Stimulated activated CD4-positive, alpha-beta T cell treated with anti-CD3 and anti-CD28 coated beads, TNF-alpha, amount 100 ng/mL, for 48 hours (primary cell): ENCODE results near the gene NRROS.

Source experiments
- DNase-seq, 3 donors: peaks; one replicate each; pipeline ENCODE4 v3.0.0-alpha.2; 2020; ENCODE audit warnings: low read depth in 3 of 3

Gene NRROS

GRCh38 chr3:196684548-196685407 lies 45.3 kb downstream of the NRROS start:
- peak; percentile 32 to 52 (median 41) for DNase-seq

DNA sequence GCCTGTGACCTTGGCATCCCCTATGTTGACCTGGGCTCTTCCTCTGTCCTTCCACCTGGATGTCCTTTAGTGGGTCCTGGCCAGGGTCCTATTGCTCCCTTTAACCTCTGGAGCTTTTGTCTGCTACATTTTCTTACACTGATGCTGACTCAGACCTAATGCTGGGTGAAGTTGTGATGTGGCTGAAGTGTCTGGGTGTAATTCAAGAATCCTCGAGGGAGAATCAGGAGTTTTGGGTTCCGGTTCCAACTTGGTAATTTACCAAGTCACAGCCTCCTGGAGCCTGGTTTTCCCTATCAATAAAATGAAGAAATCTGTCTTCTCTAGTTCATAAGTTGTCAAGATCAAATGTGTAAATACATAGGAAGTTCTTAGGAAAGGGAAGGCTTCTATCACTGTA lies 46.9 kb downstream of the NRROS start:
- DNase-seq: no peak

DNA sequence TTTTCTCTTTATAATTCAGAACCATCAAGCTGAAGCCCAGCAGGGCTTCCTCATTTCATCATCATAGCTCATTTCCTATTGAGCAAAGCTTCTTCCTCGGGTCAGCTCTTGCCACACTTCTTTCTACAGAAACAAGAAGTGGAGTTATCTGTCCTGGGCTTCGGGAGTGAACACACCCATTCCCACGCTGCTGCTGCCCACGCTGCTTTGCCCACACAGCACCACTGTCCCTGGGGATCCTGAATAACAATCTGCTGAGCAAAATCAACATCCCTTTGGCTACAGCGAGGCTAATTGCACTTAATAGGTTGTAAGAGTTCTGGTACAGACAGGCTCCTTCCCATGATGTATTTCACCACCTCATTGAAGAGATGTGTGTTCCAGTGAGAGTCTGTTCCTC lies 48.9 kb downstream of the NRROS start:
- no peak for DNase-seq

DNA sequence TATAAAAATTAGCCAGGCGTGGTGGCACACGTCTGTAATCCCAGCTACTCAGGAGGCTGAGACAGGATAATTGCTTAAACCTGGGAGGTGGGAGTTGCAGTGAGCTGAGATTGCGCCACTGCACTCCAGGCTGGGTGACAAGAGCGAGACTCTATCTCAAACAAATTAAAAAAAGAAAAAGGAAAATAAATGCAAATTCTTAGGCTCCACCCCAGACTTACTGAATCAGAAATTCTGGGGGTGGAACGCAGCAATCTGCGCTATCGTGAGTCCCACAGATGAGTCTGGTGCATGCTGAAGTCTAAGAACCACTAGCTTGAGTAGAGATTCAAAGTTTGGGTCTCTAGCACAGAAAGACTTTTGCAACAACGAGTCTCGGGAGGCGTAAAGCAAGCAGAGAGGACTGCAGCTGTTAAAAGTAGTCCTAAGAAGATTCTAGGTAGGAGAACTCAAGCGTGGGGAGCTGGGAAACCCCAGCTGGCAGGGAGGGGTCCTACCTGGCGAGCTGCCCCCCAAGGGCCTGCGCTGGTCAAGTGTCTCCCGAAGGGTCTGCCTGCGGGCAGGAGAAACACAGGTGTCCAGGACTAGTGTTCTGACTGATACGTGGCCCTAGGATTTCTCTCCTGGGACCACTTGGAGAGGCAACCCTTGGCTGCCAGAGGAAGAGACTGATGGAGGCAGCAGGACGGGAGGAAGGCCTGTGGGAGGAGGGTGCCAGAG lies 50.6 kb downstream of the NRROS start:
- no peak for DNase-seq

DNA sequence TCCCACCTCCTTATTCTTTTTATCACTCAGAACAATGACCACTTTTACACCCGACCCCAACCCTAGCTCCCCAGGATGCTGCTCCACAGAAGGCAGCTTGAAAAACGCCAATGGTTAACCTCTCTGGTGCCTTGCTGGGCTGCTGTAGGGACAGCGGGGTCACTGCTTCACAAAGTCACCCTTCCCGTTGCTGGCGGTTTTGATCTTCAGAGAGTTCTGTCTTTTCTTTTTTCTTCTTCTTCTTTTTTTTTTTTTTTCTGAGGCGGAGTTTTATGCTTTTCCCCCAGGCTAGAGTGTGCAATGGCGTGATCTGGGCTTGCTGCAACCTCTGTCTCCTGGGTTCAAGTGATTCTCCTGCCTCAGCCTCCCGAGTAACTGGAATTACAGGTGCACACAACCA lies 51.9 kb downstream of the NRROS start:
- no peak for DNase-seq

- DNase-seq: no peak
Measured at GRCh38 chr3:196694202-196694638, 54.7 kb downstream of the NRROS start.

GRCh38 chr3:196694941-196695848 lies 55.7 kb downstream of the NRROS start:
- DNase-seq: no peak

- DNase-seq: no peak
Measured at GRCh38 chr3:196695849-196696226, 56.3 kb downstream of the NRROS start.

DNA sequence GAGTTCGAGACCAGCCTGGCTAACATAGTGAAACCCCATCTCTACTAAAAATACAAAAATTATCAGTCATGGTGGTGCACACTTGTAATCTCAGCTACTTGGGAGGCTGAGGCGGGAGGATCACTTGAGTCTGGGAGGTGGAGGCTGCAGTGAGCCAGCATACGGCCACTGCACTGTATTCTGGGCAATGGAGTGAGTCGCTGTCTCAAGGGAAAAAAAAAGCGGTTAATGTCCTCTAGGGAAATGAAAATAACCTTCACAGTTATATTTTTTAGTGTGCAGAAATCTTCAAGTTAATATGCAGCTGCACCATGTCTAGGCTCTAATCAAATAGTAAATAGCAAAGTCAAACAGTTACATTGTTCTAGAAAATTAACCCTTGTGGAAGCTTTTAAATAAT lies 57.8 kb downstream of the NRROS start:
- DNase-seq: no peak

DNA sequence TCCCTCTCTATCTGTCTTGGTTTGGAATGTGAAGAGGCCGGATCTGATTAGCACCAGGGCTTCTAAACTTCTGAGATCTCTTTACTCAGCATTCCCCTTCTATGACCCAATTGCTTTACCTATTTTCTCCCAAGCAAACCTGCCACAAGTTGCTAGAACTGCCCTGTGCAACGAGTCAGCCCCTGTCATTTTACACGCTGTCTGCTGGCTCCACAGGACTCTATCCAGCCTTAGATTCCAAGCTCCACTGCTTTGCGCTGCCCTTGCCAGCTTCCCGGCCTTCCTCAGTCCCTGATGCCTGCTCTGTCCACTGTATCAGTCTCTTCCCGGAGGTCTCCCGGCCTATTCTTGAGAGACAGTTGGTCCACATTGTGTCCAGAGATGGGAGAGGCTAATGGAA lies 60.3 kb downstream of the NRROS start:
- no peak for DNase-seq

GRCh38 chr3:196700801-196701200 lies 61.3 kb downstream of the NRROS start:
- DNase-seq: no peak

- DNase-seq: no peak
Measured at GRCh38 chr3:196706327-196706726, 66.8 kb downstream of the NRROS start.

- no peak for DNase-seq
Measured at GRCh38 chr3:196706731-196707130, 67.2 kb downstream of the NRROS start.

- DNase-seq: no peak
Measured at GRCh38 chr3:196707566-196707965, 68.1 kb downstream of the NRROS start.

DNA sequence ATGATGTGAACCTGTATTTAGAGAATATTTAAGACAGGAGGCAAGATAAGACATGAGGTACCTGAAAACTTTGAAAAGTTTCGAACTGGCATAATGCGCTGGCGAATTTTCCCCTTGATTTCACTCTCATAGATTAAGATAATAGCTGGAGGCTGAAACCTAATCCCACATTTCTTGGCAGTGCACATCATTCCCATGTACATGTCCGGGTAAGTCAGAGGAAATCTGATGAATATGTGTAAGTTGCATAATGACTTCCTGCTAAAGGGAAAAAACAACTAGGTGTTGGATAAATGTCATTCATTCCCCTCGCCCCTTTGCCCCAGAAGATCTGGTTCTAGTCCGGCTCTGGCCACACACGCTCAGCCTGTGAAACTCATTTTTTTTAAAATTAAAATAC lies 69.0 kb downstream of the NRROS start:
- DNase-seq: no peak
